Endothelial cell of umbilical vein (primary cell): Measurements from ENCODE around the gene NIN. TPM values are rescaled to one million over a fixed set of nuclear protein-coding genes. Genes with fewer than 3 reads are reported as not detected.

Source experiments
- BruUV-seq: library from RNA; stranded (reverse); fragments of 400-500 nt; replicated peaks from 2 replicates; lab custom pipeline; 2021; lab: Mats Ljungman, UMichigan
- CTCF ChIA-PET: fragments of 300-600, 350-600 bp; sonication (Branson Sonifier 250); formaldehyde crosslinking; loops from one replicate; lab custom pipeline; 2021; ENCODE audit warnings: antibody characterized with exemption, inconsistent platforms; lab: Charles Lee
- POLR2A ChIA-PET: fragments of 300-600, 350-600 bp; sonication (Branson Sonifier 250); formaldehyde crosslinking; loops from one replicate; lab custom pipeline; 2021; ENCODE audit warnings: antibody characterized with exemption, inconsistent platforms; lab: Charles Lee
- DNase-seq: peaks from one replicate; pipeline ENCODE4 v3.0.0-alpha.2; 2011; ENCODE audit warnings: low read depth, low spot score
- FAIRE-seq: peaks from 2 replicates; lab custom pipeline; 2011; peaks lifted over from hg19 to GRCh38; lab: Jason Lieb, UNC
- H2AFZ ChIP-seq: 2 replicates; pipeline ENCODE4 v1.6.0; 2012; ENCODE audit warnings: low read depth, low read length, control low read depth, inconsistent platforms
- H3K27ac ChIP-seq: 2 replicates; pipeline ENCODE4 v1.5.1; 2011; ENCODE audit warnings: low read depth, mild to moderate bottlenecking, control low read depth, low read length, moderate library complexity; ENCODE audit not compliant: insufficient read depth
- H3K27me3 ChIP-seq, 2 experiments: 2 replicates each; pipeline versions ENCODE4 v1.6.0 to v1.6.1; 2011; ENCODE audit warnings: low read length in 2 of 2, mixed read lengths in 1 of 2; ENCODE audit not compliant: control insufficient read depth in 2 of 2, insufficient read depth in 2 of 2
- H3K36me3 ChIP-seq, 2 experiments: 2 replicates in 1 of 2; 3 replicates in 1 of 2; pipeline ENCODE4 v1.5.1; 2011; ENCODE audit warnings: low read length in 2 of 2, mild to moderate bottlenecking in 1 of 2, moderate library complexity in 1 of 2; ENCODE audit not compliant: control insufficient read depth in 2 of 2, insufficient read depth in 2 of 2; ENCODE audit errors: extremely low read depth in 1 of 2
- H3K4me1 ChIP-seq: 3 replicates; pipeline ENCODE4 v1.5.1; 2011; ENCODE audit warnings: mild to moderate bottlenecking, low read length; ENCODE audit not compliant: control insufficient read depth, insufficient read depth; ENCODE audit errors: extremely low read depth
- H3K4me2 ChIP-seq: 2 replicates; pipeline ENCODE4 v1.6.1; 2011; ENCODE audit warnings: low read length, control low read depth, mixed read lengths; ENCODE audit not compliant: insufficient read depth
- H3K4me3 ChIP-seq, 3 experiments: fragments of 200-600 bp in 1 of 3; sonication (generic), shearing (Covaris generic) in 1 of 3; replicated peaks in 1 of 3; 2 replicates each; pipeline ENCODE4 v1.5.1; 2011 to 2016; ENCODE audit warnings: control low read depth in 3 of 3, low read length in 3 of 3, mild to moderate bottlenecking in 2 of 3, inconsistent platforms in 1 of 3, low read depth in 1 of 3, moderate library complexity in 1 of 3; ENCODE audit not compliant: insufficient read depth in 1 of 3
- H3K79me2 ChIP-seq: 2 replicates; pipeline ENCODE4 v1.6.0; 2012; ENCODE audit warnings: low read length, inconsistent platforms; ENCODE audit not compliant: control insufficient read depth, insufficient read depth
- H3K9ac ChIP-seq: replicated peaks from 2 replicates; pipeline ENCODE3; 2011; ENCODE audit warnings: low read length, control low read depth; ENCODE audit not compliant: insufficient read depth; ENCODE audit errors: extremely low read depth
- H3K9me1 ChIP-seq: replicated peaks from 3 replicates; pipeline ENCODE4 v1.6.0; 2011; ENCODE audit warnings: mild to moderate bottlenecking, low read length; ENCODE audit not compliant: control insufficient read depth, insufficient read depth; ENCODE audit errors: extremely low read depth
- H3K9me3 ChIP-seq: replicated peaks from 2 replicates; pipeline ENCODE4 v1.5.1; 2012; ENCODE audit warnings: low read length, inconsistent platforms; ENCODE audit not compliant: control insufficient read depth, insufficient read depth
- H4K20me1 ChIP-seq: replicated peaks from 2 replicates; pipeline ENCODE3; 2011; ENCODE audit warnings: mild to moderate bottlenecking, low read length; ENCODE audit not compliant: control insufficient read depth, insufficient read depth; ENCODE audit errors: extremely low read depth
- EZH2 ChIP-seq: IDR thresholded peaks from 2 replicates; pipeline ENCODE4 v1.6.1; 2012; ENCODE audit warnings: borderline replicate concordance, low read depth, mild to moderate bottlenecking, moderate library complexity, low read length, inconsistent platforms; ENCODE audit not compliant: severe bottlenecking
- FOS ChIP-seq: IDR thresholded peaks from 2 replicates; pipeline ENCODE4 v1.6.1; 2011; ENCODE audit warnings: mild to moderate bottlenecking, low read length, moderate library complexity, borderline replicate concordance; ENCODE audit not compliant: insufficient read depth
- dilution Hi-C: fragments of 300-500 bp; cut with MboI; formaldehyde crosslinking; loops from one replicate; pipeline ENCODE4 v1.15.0; 2019; ENCODE audit warnings: low sequenced_read_pairs; ENCODE audit not compliant: extremely low pct_ligation_motif_present
- intact Hi-C: fragments of 100-400 bp; cut with micrococcal nuclease; formaldehyde crosslinking; loops from one replicate; pipeline ENCODE4 v1.10.0; 2022
- polyA plus RNA-seq, 4 experiments: library from polyadenylated mRNA; depleted of rRNA in 3 of 4; stranded (reverse) in 3 of 4; unstranded in 1 of 4; fragments of >200 nt; gene quantifications; 2 replicates each; pipeline versions ENCODE4 v1.2.1 to v1.2.3, GENCODE V29; 2011 to 2012; ENCODE audit warnings: missing spikeins in 1 of 4
- total RNA-seq: library from RNA; stranded (reverse); gene quantifications from 2 replicates; pipeline ENCODE4 v1.2.3, GENCODE V29; 2021

NIN gene
- total and polyA plus RNA-seq, 2 donors (not counting 3 experiments of a cell fraction or from before 2014, with no cell fraction given): 7.1 to 76.3 TPM

GRCh38 chr14:50766338-50766886 lies 64.5 kb downstream of the NIN start:
- no peak for DNase-seq
- no peak overlapping the region for H3K27ac ChIP-seq
- CTCF ChIA-PET: interaction anchor here (0.9 to 8.1 kb wide), 6 partner anchors 9 to 445 kb away, joined by 3 to 91 read pairs (median 4); no protein-coding TSS in a partner anchor
- H3K27me3 ChIP-seq: no peaks in the 10 kb centered on the region
- FAIRE-seq: no peak
- BruUV-seq: no TSS peak
- no peak for TF ChIP-seq FOS
- no peaks in the 10 kb centered on the region for H4K20me1 ChIP-seq
- peaks cover 15 to 37% of the 10 kb centered on the region in 2 experiments for H3K36me3 ChIP-seq
- H3K4me3 ChIP-seq: no peak overlapping the region
- H3K79me2 ChIP-seq: no peaks in the 10 kb centered on the region
- H3K9me1 ChIP-seq: no peaks in the 10 kb centered on the region
- H3K4me2 ChIP-seq: no peak overlapping the region
- intact Hi-C loops: no loop called here
- POLR2A ChIA-PET: no interaction called here
- H3K9ac ChIP-seq: no peak overlapping the region
- H3K4me1 ChIP-seq: peaks cover 9% of the 10 kb centered on the region
- H2AFZ ChIP-seq: no peak overlapping the region
- dilution Hi-C loops: no loop called here
- H3K9me3 ChIP-seq: no peaks in the 10 kb centered on the region

DNA sequence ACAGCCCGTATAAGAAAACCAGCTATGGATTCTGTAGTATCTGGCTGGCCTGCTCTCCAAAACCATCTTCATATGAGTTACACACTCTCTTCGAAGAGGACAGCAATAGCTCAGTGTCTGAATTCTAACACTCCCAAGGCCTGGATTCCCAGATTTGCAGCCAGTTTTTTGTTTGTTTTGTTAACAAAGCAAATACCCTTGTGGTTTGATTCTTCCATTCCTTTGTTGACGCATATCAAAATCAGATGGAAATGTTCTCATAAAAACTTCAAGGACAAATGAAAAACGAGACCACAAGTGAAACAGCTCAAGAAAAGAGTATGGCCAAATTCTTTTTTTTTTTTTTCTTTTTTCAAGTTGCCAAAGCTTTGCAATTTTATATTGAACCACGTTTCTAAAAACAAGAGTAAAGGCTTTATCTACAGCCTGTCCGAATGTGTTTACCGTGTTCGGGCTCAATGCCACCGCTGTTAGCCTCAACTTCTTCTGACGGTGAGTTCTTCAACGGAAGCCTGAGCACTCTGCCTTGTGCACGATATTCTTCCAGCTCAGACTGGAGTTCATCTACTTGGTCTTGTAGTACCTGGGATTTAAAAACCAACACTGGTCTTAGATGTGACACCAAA lies 67.5 kb downstream of the NIN start:
- no peak overlapping the region for H2AFZ ChIP-seq
- FAIRE-seq: no peak
- TF ChIP-seq EZH2: no peak
- no peak overlapping the region for H3K4me3 ChIP-seq
- H3K27ac ChIP-seq: no peak overlapping the region
- H3K36me3 ChIP-seq: peaks cover 22% of the 10 kb centered on the region in 2 experiments
- H3K4me2 ChIP-seq: no peak overlapping the region
- H3K4me1 ChIP-seq: peaks cover 3% of the 10 kb centered on the region
- H3K27me3 ChIP-seq: no peaks in the 10 kb centered on the region
- dilution Hi-C loops: no loop called here
- no peaks in the 10 kb centered on the region for H3K79me2 ChIP-seq
- no peak overlapping the region for H3K9ac ChIP-seq
- ChIA-PET POLR2A (no interaction called here), CTCF (interaction anchor here (0.6 to 8.1 kb wide), 10 partner anchors 9 to 1016 kb away, joined by 3 to 91 read pairs (median 3); no protein-coding TSS in a partner anchor)
- no peaks in the 10 kb centered on the region for H4K20me1 ChIP-seq
- intact Hi-C loops: no loop called here
- no TSS peak for BruUV-seq
- no peaks in the 10 kb centered on the region for H3K9me3 ChIP-seq
- no peak for DNase-seq
- no peaks in the 10 kb centered on the region for H3K9me1 ChIP-seq
